ENCODE measurements around the gene NPAS3. TPM values are rescaled to one million over a fixed set of nuclear protein-coding genes. Genes with fewer than 3 reads are reported as not detected.

The NPAS3 gene
- total and polyA plus RNA-seq, 2 donors (not counting 3 experiments of a cell fraction or from before 2014, with no cell fraction given), result 0.10 to 0.13 TPM

DNA sequence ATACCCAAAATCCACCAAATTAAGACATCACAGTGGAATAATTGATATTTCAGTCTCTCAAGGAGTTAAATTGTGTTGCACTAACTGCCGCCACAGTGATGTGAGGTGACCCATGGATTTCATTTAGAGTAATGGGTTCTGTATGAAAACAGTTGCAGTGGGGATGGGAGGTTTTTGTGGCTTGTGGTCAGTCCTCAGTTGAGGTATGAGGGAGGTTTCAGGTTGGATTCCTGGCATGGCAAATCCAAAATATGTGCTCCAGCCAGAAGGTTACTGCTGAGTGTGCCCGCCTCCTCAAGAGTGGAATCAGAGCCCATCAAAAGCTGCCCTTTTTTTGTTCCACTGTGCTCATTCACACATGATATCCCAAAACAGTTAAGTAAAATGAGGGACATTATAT, 525.1 kb downstream of the NPAS3 start:
- Histone ChIP-seq H3K9me1 (replicated peaks; ENCODE audit: control insufficient read depth, extremely low read depth, insufficient read depth, low read length) (no peaks in the 10 kb centered on the region), H2AFZ (ENCODE audit: low read depth, low read length) (no peak overlapping the region), H3K27me3 (ENCODE audit: control insufficient read depth in 2 of 2, insufficient read depth in 2 of 2, low read length in 2 of 2) (peaks cover 0 to 1% of the 10 kb centered on the region in 2 experiments), H4K20me1 (replicated peaks; ENCODE audit: control insufficient read depth, extremely low read depth, insufficient read depth, low read length) (no peaks in the 10 kb centered on the region), H3K27ac (ENCODE audit: insufficient read depth, low read depth, low read length) (no peak overlapping the region), H3K4me1 (ENCODE audit: control insufficient read depth, extremely low read depth, insufficient read depth, low read length) (no peaks in the 10 kb centered on the region), H3K4me2 (ENCODE audit: insufficient read depth, low read length) (no peak overlapping the region), H3K36me3 (ENCODE audit: control insufficient read depth in 2 of 2, extremely low read depth in 1 of 2, insufficient read depth in 2 of 2, low read length in 2 of 2) (no peaks in the 10 kb centered on the region), H3K9me3 (replicated peaks; ENCODE audit: control insufficient read depth, insufficient read depth, low read length) (no peaks in the 10 kb centered on the region), H3K4me3 (replicated peaks in 1 of 3; ENCODE audit: insufficient read depth in 1 of 3, low read depth in 1 of 3, low read length in 3 of 3) (no peak overlapping the region), H3K79me2 (ENCODE audit: control insufficient read depth, insufficient read depth, low read length) (no peaks in the 10 kb centered on the region), H3K9ac (replicated peaks; ENCODE audit: extremely low read depth, insufficient read depth, low read length) (no peak overlapping the region)
- DNase-seq (ENCODE audit: low read depth, low spot score) (no peak), FAIRE-seq (no peak)
- ChIA-PET CTCF (interaction anchor here (1.2 to 1.8 kb wide), 3 partner anchors 31 to 329 kb away, joined by 3 to 9 read pairs (median 4); no protein-coding TSS in a partner anchor), POLR2A (no interaction called here)
- intact Hi-C loops (cut with micrococcal nuclease) (no loop called here), dilution Hi-C loops (cut with MboI; ENCODE audit: extremely low pct_ligation_motif_present, low sequenced_read_pairs) (loop anchor here (25.0 kb wide), 1 partner anchor 324 kb away; no protein-coding TSS in a partner anchor)
- no TSS peak for BruUV-seq (replicated peaks)
- TF ChIP-seq, protein P1, sequence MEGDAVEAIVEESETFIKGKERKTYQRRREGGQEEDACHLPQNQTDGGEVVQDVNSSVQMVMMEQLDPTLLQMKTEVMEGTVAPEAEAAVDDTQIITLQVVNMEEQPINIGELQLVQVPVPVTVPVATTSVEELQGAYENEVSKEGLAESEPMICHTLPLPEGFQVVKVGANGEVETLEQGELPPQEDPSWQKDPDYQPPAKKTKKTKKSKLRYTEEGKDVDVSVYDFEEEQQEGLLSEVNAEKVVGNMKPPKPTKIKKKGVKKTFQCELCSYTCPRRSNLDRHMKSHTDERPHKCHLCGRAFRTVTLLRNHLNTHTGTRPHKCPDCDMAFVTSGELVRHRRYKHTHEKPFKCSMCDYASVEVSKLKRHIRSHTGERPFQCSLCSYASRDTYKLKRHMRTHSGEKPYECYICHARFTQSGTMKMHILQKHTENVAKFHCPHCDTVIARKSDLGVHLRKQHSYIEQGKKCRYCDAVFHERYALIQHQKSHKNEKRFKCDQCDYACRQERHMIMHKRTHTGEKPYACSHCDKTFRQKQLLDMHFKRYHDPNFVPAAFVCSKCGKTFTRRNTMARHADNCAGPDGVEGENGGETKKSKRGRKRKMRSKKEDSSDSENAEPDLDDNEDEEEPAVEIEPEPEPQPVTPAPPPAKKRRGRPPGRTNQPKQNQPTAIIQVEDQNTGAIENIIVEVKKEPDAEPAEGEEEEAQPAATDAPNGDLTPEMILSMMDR (IDR thresholded peaks at IDR 0.05; ENCODE audit: extremely low read depth in 1 of 2, insufficient read depth in 1 of 2, low read depth in 1 of 2, low read length in 2 of 2), result no peak
- TF ChIP-seq, protein P2, sequence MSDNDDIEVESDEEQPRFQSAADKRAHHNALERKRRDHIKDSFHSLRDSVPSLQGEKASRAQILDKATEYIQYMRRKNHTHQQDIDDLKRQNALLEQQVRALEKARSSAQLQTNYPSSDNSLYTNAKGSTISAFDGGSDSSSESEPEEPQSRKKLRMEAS (IDR thresholded peaks at IDR 0.05; ENCODE audit: insufficient read depth, insufficient read length), result no peak
- TF ChIP-seq GATA2 (IDR thresholded peaks at IDR 0.05; ENCODE audit: insufficient read depth, insufficient read length, low read depth, low read length), result no peak
- no peak for TF ChIP-seq FOS (IDR thresholded peaks at IDR 0.05; ENCODE audit: borderline replicate concordance, insufficient read depth, low read length)
- TF ChIP-seq POLR2AphosphoS5 (IDR thresholded peaks at IDR 0.05; ENCODE audit: insufficient read depth, low read depth, low read length), result no peak

Data from endothelial cell of umbilical vein (primary cell).